Psoas muscle (tissue), 8 donors: Measurements from ENCODE around the gene BTD. TPM values are rescaled to one million over a fixed set of nuclear protein-coding genes. Genes with fewer than 3 reads are reported as not detected.
A peak's percentile ranks its signal among the peaks of the same experiment; 100 is the strongest.

Experiments
- ATAC-seq, 4 donors: fragments of 200-7000 bp; cut with Tn5 transposase; one replicate each; pipeline ENCODE4 v1.9.1; 2020; ENCODE audit warnings: moderate library complexity in 3 of 4, mild to moderate bottlenecking in 2 of 4
- DNase-seq, 2 donors: peaks; one replicate each; pipeline ENCODE4 v3.0.0-alpha.2; 2020
- H3K27ac ChIP-seq: fragments of 200-600 bp; one replicate; pipeline ENCODE4 v1.8.0; 2022
- H3K27me3 ChIP-seq, 3 donors: fragments of 200-600 bp in 1 of 3; one replicate each; pipeline versions ENCODE4 v1.6.1 to v1.8.0; 2013 to 2022; ENCODE audit warnings: low read length in 2 of 3, mild to moderate bottlenecking in 2 of 3, moderate library complexity in 1 of 3; ENCODE audit not compliant: insufficient read depth in 3 of 3
- H3K36me3 ChIP-seq, 2 donors: fragments of 200-600 bp in 1 of 2; one replicate each; pipeline versions ENCODE4 v1.6.1 to v1.8.0; 2013 to 2022; ENCODE audit warnings: low read depth in 1 of 2, mild to moderate bottlenecking in 1 of 2, moderate library complexity in 1 of 2; ENCODE audit not compliant: insufficient read depth in 1 of 2
- H3K4me1 ChIP-seq: fragments of 200-600 bp; one replicate; pipeline ENCODE4 v1.8.0; 2022
- H3K4me3 ChIP-seq: fragments of 200-600 bp; one replicate; pipeline ENCODE4 v1.8.0; 2022; ENCODE audit warnings: mild to moderate bottlenecking
- H3K9me3 ChIP-seq: fragments of 200-600 bp; one replicate; pipeline ENCODE4 v1.8.0; 2022
- CTCF ChIP-seq: fragments of 200-600 bp; IDR thresholded peaks from one replicate; pipeline ENCODE4 v1.8.0; 2022; ENCODE audit warnings: antibody characterized with exemption
- WGBS, 3 donors: extraction: QIAGEN DNeasy Blood & Tissue Kit; methylation state at CpG; one replicate each; pipeline versions ENCODE4 v1.1.6 to v1.1.7; 2013; 5-methylcytosine and 5-hydroxymethylcytosine counted together
- intact Hi-C, 2 donors: fragments of 100-400 bp; cut with DNase I; formaldehyde crosslinking; loops; one replicate each; pipeline versions ENCODE4 v1.11.0 to v1.14.2; 2022
- polyA plus RNA-seq, 3 donors: library from polyadenylated mRNA; stranded (reverse); fragments of 200-250 nt; gene quantifications; one replicate each; pipeline ENCODE4 v1.2.3, GENCODE V29; 2013
- total RNA-seq, 4 donors: library from RNA; stranded (reverse); fragmentation: NEBNext Ultra II Directional in 2 of 4; extraction: Animal tissue kit (Norgen Biotek cat#: 25700) in 2 of 4; gene quantifications; one replicate each; pipeline versions ENCODE4 v1.2.1 to v1.2.4, GENCODE V29; 2021 to 2023
- donor health status: healthy with polysubstance abuse.
- donor health status: DM: no; HTN: no; CAD: no; lungs with moderate emphysema.
- donor health status: Bipolar disorder and iron deficiency.
- donor health status: healthy.
- donor health status: DM: yes; HTN: yes; CAD: no.
- donor health status: DM: no; HTN: no; CAD: no.
- donor health status: DM: no; HTN: no; CAD: no.
- donor health status: DM: yes; HTN: yes; CAD: no.

Gene BTD
- total and polyA plus RNA-seq, 7 donors, result 6.3 to 15.2 (median 9.8) TPM

- Histone ChIP-seq H3K36me3 (no peaks in the 10 kb centered on the region), H3K27me3 (no peaks in the 10 kb centered on the region), H3K27ac (peak overlapping the region; percentile 95), H3K4me1 (peaks cover 74% of the 10 kb centered on the region), H3K9me3 (no peaks in the 10 kb centered on the region), H3K4me3 (peak overlapping the region; percentile 44)
- no peak for TF ChIP-seq CTCF
- peak; percentile 10 to 43 (median 35) for ATAC-seq
- 27 to 49% (median 35%) methylated on average over 14 of the region's 14 CpGs for WGBS, 3 donors
- intact Hi-C loops, result no loop called here
- peak in 1 of 2 donors; percentile 32 for DNase-seq
Measured at GRCh38 chr3:15636028-15636709, 34.6 kb downstream of the BTD start.

- peak; percentile 78 to 86 (median 84) for ATAC-seq
- 24 to 35% (median 24%) methylated on average over 7 of the region's 7 CpGs for WGBS, 3 donors
Measured at GRCh38 chr3:15637131-15637951, 35.8 kb downstream of the BTD start.

DNA sequence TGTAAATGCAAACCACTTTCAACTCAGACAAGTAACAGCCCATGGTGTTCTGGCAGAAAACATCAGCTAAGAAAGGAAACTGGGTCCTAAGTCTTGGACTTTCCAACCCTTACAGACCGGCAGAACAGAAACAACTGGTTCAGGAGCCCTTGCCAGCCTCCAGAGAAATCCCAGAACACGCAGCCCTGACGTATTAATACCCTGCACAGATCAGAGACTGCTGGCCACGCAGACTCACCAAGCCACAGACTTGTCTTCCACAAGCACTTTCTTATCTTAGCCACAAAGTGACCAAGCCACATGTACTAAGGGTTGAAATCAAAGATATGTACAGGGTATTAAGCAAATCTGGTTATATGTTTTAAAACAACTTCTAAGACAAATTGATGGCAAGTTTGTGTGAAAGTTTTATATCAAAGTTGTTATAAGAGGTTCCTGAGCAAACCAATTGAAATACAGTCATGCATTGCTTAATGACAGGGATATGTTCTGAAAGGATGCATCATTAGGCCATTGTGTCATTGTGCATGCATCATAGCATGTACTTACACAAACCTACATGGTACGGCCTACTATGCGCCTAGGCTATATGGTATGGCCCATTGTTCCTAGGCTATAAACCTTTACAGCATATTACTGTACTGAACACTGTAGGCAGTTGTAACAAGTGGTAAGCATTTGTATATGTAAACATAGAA lies 36.8 kb downstream of the BTD start:
- Histone ChIP-seq H3K27me3 (no peaks in the 10 kb centered on the region), H3K4me3 (peak overlapping the region; percentile 32), H3K36me3 (peaks cover 0 to 4% of the 10 kb centered on the region in 2 donors), H3K9me3 (no peaks in the 10 kb centered on the region), H3K27ac (peak overlapping the region; percentile 95), H3K4me1 (peaks cover 69% of the 10 kb centered on the region)
- intact Hi-C loops, result no loop called here
- DNase-seq (no peak), ATAC-seq (peak; percentile 27 to 56 (median 34))
- no peak for TF ChIP-seq CTCF
- 48 to 54% (median 48%) methylated on average over 6 of the region's 6 CpGs for WGBS, 3 donors

More at GRCh38 chr3:15637131-15637951, 35.8 kb downstream of the BTD start:
- Histone ChIP-seq H3K36me3 (peaks cover 0 to 3% of the 10 kb centered on the region in 2 donors), H3K27me3 (no peaks in the 10 kb centered on the region), H3K9me3 (no peaks in the 10 kb centered on the region), H3K4me3 (peak overlapping the region; percentile 44), H3K27ac (peak overlapping the region; percentile 95), H3K4me1 (peaks cover 70% of the 10 kb centered on the region)
- intact Hi-C loops, result no loop called here
- DNase-seq, result no peak
- TF ChIP-seq CTCF, result no peak

DNA sequence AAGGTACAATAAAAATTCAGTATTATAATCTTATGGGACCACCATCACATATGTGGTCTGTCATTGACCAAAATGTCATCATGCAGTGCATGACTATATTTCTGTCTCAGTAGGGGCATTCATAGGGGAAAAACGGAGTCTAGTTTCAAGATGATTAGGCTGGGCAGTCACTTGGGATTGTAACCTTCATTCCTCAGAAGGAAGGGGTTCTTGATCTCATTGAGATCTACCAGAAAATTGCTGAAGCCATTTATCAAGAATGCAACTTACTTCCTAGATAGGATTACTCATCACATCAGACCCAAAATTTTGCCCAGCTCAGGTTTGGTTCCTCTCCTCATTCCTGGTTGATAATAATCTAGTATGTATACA lies 37.3 kb downstream of the BTD start:
- no peak for ATAC-seq
- no peaks in the 10 kb centered on the region for H3K27me3 ChIP-seq
- intact Hi-C loops, result no loop called here
- WGBS, 3 donors, result 77 to 93% (median 90%) methylated on average over 1 of the region's 1 CpG
- H3K27ac ChIP-seq, result peak overlapping the region; percentile 95
- no peak for TF ChIP-seq CTCF
- peaks cover 63% of the 10 kb centered on the region for H3K4me1 ChIP-seq
- DNase-seq, result no peak
- H3K9me3 ChIP-seq, result no peaks in the 10 kb centered on the region
- peaks cover 0 to 4% of the 10 kb centered on the region in 2 donors for H3K36me3 ChIP-seq
- H3K4me3 ChIP-seq, result no peak overlapping the region
